GM21528 (cell line): ENCODE data around the gene ZNF225.
"Not testable (repeated sequence)": the region's sequence is repeated elsewhere in the genome, so short reads cannot be mapped to it uniquely, and the experiment has no call there.

Experiments used
- ATAC-seq: cut with Tn5 transposase; IDR thresholded peaks from one replicate; pipeline ENCODE4 v1.9.1; 2021; ENCODE audit warnings: mild to moderate bottlenecking, moderate library complexity; ENCODE audit not compliant: unreplicated experiment, low FRiP score

The ZNF225 gene

DNA sequence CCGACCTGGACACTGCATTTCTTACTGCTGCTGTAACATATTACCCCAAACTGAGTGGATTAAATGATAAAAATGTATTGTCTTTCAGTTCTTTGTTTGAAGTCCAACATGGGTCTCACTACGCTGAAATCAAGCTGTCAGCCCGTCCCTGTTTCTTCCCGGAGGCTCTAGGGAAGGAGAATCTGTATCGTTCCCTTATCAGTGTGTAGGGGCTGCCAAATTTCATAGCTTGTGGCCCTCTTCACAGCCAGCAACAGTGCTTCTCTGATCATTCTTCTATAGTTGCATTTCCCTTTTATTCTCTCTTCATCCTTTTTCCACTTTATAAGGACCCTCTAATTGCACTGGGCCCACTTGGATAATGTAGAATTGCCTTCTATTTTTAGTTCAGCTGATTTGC is 38.3 kb downstream of the ZNF225 start:
- no peak for ATAC-seq

GRCh38 chr19:44156475-44156874 is 43.3 kb downstream of the ZNF225 start:
- ATAC-seq, result no peak

- ATAC-seq, result no peak
Observed at GRCh38 chr19:44163789-44164188, 50.6 kb downstream of the ZNF225 start.

GRCh38 chr19:44164327-44164672 is 51.1 kb downstream of the ZNF225 start:
- no peak for ATAC-seq

- ATAC-seq, result peak; percentile 94
Observed at GRCh38 chr19:44164673-44165512, 51.7 kb downstream of the ZNF225 start, which contains the start of gene ZNF226. Gene ZNF226 (plus strand): TSS chr19:44165100. CDS start chr19:44170081, 4,981 bp downstream.

GRCh38 chr19:44170660-44171059 is 57.5 kb downstream of the ZNF225 start:
- ATAC-seq, result not testable (repeated sequence)

DNA sequence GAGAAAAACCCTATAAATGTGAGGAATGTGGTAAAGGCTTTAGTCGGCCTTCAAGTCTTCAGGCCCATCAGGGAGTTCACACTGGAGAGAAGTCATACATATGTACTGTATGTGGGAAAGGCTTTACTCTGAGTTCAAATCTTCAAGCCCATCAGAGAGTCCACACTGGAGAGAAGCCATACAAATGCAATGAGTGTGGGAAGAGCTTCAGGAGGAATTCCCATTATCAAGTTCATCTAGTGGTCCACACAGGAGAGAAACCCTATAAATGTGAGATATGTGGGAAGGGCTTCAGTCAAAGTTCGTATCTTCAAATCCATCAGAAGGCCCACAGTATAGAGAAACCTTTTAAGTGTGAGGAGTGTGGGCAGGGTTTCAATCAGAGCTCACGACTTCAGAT is 63.4 kb downstream of the ZNF225 start:
- ATAC-seq, result no peak

DNA sequence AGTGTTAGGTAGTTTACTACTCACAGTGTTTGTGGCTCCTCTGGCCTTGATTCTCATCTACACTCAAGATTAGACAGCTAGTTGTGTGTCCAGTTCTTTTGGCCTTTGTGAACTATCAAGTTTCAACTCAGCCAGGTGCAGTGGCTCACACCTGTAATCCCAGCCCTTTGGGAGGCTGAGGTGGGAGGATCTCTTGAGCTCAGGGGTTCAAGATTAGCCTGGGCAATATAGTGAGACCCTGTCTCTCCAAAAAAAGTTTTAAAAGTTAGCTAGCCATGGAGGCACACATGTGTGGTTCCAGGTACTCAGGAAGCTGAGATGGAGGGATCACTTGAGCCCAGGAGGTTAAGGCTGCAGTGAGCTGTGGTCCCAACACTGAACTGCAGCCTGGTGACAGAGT is 67.8 kb downstream of the ZNF225 start:
- no peak for ATAC-seq

DNA sequence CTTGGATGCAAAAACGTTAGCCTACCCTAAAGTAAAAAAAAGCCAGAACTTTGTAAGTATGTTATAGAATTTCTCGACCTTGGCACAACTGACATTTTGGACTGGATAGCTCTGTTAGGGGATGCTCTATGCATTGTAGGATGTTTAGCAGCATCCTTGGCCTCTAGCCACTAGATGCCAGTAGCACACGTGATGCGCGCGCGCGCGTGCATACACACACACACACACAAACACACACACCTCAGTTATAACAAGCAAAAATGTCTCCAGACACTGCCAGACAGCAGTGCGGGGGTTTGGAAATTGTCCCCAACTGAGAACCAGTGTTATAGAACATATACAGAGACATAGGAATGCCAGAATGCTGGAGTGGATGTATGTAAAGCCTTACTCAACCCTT is 68.9 kb downstream of the ZNF225 start:
- ATAC-seq, result no peak
